HepG2 (cell line): ENCODE data around the gene CXCL3. TPM values are rescaled to one million over a fixed set of nuclear protein-coding genes. Genes with fewer than 3 reads are reported as not detected.

Experiments
- ATAC-seq: fragments of 200-7000 bp; cut with Tn5 transposase; 3 replicates; pipeline ENCODE4 v1.9.1; 2020; ENCODE audit warnings: mild to moderate bottlenecking, moderate library complexity
- BruUV-seq: library from RNA; stranded (reverse); fragments of 400-500 nt; replicated peaks from 2 replicates; lab custom pipeline; 2021; lab: Mats Ljungman, UMichigan
- CTCF ChIA-PET: fragments of 300-600 bp; formaldehyde crosslinking; extraction: SDS; loops from one replicate; lab custom pipeline; 2021; ENCODE audit warnings: low total read pairs, inconsistent platforms, low intra/inter-chr PET ratio; lab: Yijun Ruan, JAX
- POLR2A ChIA-PET: fragments of 350-600 bp; sonication (Branson Sonifier 250); formaldehyde crosslinking; loops from one replicate; lab custom pipeline; 2020; ENCODE audit warnings: antibody characterized with exemption, inconsistent platforms; lab: Yijun Ruan, JAX
- DNase-seq: peaks from one replicate; pipeline ENCODE4 v3.0.0-alpha.2; 2015; ENCODE audit warnings: low spot score
- FAIRE-seq: peaks from 3 replicates; lab custom pipeline; 2011; peaks lifted over from hg19 to GRCh38; lab: Jason Lieb, UNC
- H2AFZ ChIP-seq: one replicate; pipeline ENCODE4 v1.6.1; 2011; ENCODE audit warnings: low read length, inconsistent platforms
- H3K27ac ChIP-seq: fragments of 300-600 bp; 3 replicates; pipeline ENCODE4 v1.8.0; 2011; ENCODE audit warnings: mixed run types, mild to moderate bottlenecking, mixed read lengths, low read length, inconsistent platforms; ENCODE audit not compliant: insufficient read depth; ENCODE audit errors: extremely low read length
- H3K27me3 ChIP-seq, 2 experiments: fragments of 200-600 bp in 1 of 2; 2 replicates in 1 of 2; 3 replicates in 1 of 2; pipeline versions ENCODE4 v1.6.0 to v1.8.0; 2011; ENCODE audit warnings: low read length in 2 of 2, mild to moderate bottlenecking in 2 of 2, moderate library complexity in 2 of 2, inconsistent platforms in 1 of 2; ENCODE audit not compliant: insufficient read depth in 2 of 2, control insufficient read depth in 1 of 2
- H3K36me3 ChIP-seq, 2 experiments: fragments of 200-600 bp in 1 of 2; replicated peaks in 1 of 2; 2 replicates in 1 of 2; 3 replicates in 1 of 2; pipeline versions ENCODE4 v1.5.1 to v1.8.0; 2011; ENCODE audit warnings: low read length in 2 of 2, inconsistent platforms in 1 of 2; ENCODE audit not compliant: insufficient read depth in 2 of 2, control insufficient read depth in 1 of 2
- H3K4me1 ChIP-seq: 2 replicates; pipeline ENCODE4 v1.5.1; 2012; ENCODE audit warnings: low read length, inconsistent platforms; ENCODE audit not compliant: insufficient read depth
- H3K4me2 ChIP-seq: 2 replicates; pipeline ENCODE4 v1.6.0; 2011; ENCODE audit warnings: low read depth, low read length, inconsistent platforms
- H3K4me3 ChIP-seq, 3 experiments: fragments of 200-600 bp in 1 of 3; sonication (generic), shearing (Covaris generic) in 1 of 3; replicated peaks in 1 of 3; 2 replicates each; pipeline ENCODE4 v1.5.1; 2011 to 2016; ENCODE audit warnings: low read length in 3 of 3, inconsistent platforms in 2 of 3, low read depth in 2 of 3, mild to moderate bottlenecking in 2 of 3, control low read depth in 1 of 3, mixed read lengths in 1 of 3; ENCODE audit not compliant: insufficient read depth in 1 of 3
- H3K79me2 ChIP-seq: one replicate; pipeline ENCODE4 v1.6.1; 2011; ENCODE audit warnings: low read length, inconsistent platforms; ENCODE audit not compliant: insufficient read depth
- H3K9ac ChIP-seq: 2 replicates; pipeline ENCODE4 v1.6.0; 2011; ENCODE audit warnings: mild to moderate bottlenecking, low read depth, low read length, inconsistent platforms; ENCODE audit not compliant: insufficient read depth
- H3K9me3 ChIP-seq: 2 replicates; pipeline ENCODE4 v1.5.1; 2012; ENCODE audit warnings: mild to moderate bottlenecking, low read length
- H4K20me1 ChIP-seq: 2 replicates; pipeline ENCODE4 v1.6.0; 2011; ENCODE audit warnings: inconsistent platforms, mild to moderate bottlenecking, low read length, moderate library complexity; ENCODE audit not compliant: insufficient read depth
- GLI4 ChIP-seq: sonication (generic); formaldehyde crosslinking; IDR thresholded peaks from 2 replicates; pipeline ENCODE4 v1.5.1; 2020; ENCODE audit warnings: missing genetic modification reagents, mild to moderate bottlenecking, moderate library complexity, borderline replicate concordance
- NFYC ChIP-seq: IDR thresholded peaks from 2 replicates; pipeline ENCODE4 v1.6.1; 2016; ENCODE audit warnings: missing genetic modification reagents, missing compliant biosample characterization
- PAXIP1 ChIP-seq: sonication (generic); formaldehyde crosslinking; conservative IDR thresholded peaks from 2 replicates; pipeline ENCODE4 v1.4.0; 2020; ENCODE audit warnings: mild to moderate bottlenecking, missing genetic modification reagents, moderate library complexity
- TARDBP ChIP-seq: sonication (generic); formaldehyde crosslinking; IDR thresholded peaks from 2 replicates; pipeline ENCODE4 v1.8.0; 2022; ENCODE audit warnings: mild to moderate bottlenecking, missing genetic modification reagents
- ZNF503 ChIP-seq: sonication (generic); formaldehyde crosslinking; IDR thresholded peaks from 2 replicates; pipeline ENCODE4 v1.4.0; 2020; ENCODE audit warnings: missing genetic modification reagents
- ZNF589 ChIP-seq: sonication (generic); formaldehyde crosslinking; conservative IDR thresholded peaks from 2 replicates; pipeline ENCODE4 v1.8.0; 2022; ENCODE audit warnings: mild to moderate bottlenecking, moderate library complexity, missing genetic modification reagents
- ZNF788 ChIP-seq: sonication (generic); formaldehyde crosslinking; IDR thresholded peaks from 2 replicates; pipeline ENCODE4 v1.5.0; 2020; ENCODE audit warnings: mild to moderate bottlenecking, missing genetic modification reagents, borderline replicate concordance
- in situ Hi-C: cut with HindIII; loops from 2 replicates; pipeline ENCODE4 v1.10.0; 2017; ENCODE audit warnings: low pct_unique_long_range_greater_than_20kb; ENCODE audit not compliant: extremely low pct_ligation_motif_present
- intact Hi-C: fragments of 100-400 bp; cut with micrococcal nuclease; formaldehyde crosslinking; loops from one replicate; pipeline ENCODE4 v1.10.0; 2022; ENCODE audit not compliant: unreplicated experiment
- polyA plus RNA-seq, 8 experiments: library from polyadenylated mRNA; depleted of rRNA in 3 of 8; stranded (reverse) in 7 of 8; unstranded in 1 of 8; fragments of >200 nt; fragmentation: Illumina TruSeq in 4 of 8; extraction: Trizol in 4 of 8; gene quantifications; 2 replicates each; pipeline versions ENCODE4 v1.2.1 to v1.2.3, GENCODE V29; 2011 to 2016; ENCODE audit warnings: low read depth in 4 of 8, missing spikeins in 1 of 8, mixed read lengths in 1 of 8; ENCODE audit not compliant: insufficient read depth in 1 of 8
- total RNA-seq, 5 experiments: library from RNA; depleted of rRNA; stranded (reverse); fragments of >200 nt; fragmentation: Illumina TruSeq; extraction: Trizol; gene quantifications; 2 replicates each; pipeline ENCODE4 v1.2.3, GENCODE V29; 2016; ENCODE audit warnings: low read depth in 1 of 5
- TF ChIP-seq, protein P1 (sequence below): sonication (generic); formaldehyde crosslinking; conservative IDR thresholded peaks from 2 replicates; pipeline ENCODE4 v1.5.0; 2020; ENCODE audit warnings: missing genetic modification reagents
- TF ChIP-seq, protein P2 (sequence below): sonication (generic); formaldehyde crosslinking; IDR thresholded peaks from 2 replicates; pipeline ENCODE4 v1.4.0; 2020; ENCODE audit warnings: missing genetic modification reagents, borderline replicate concordance

CXCL3 gene
- total and polyA plus RNA-seq, 2 of the 13 experiments (the other 11 are each of a cell fraction or from before 2014, with no cell fraction given), result 0.13 TPM; not detected in 1

GRCh38 chr4:74067586-74067985 lies 29.1 kb upstream of the CXCL3 start:
- CTCF ChIA-PET, result no interaction called here
- Histone ChIP-seq H3K36me3 (no peaks in the 10 kb centered on the region), H2AFZ (no peak overlapping the region), H3K27ac (no peak overlapping the region), H3K79me2 (no peaks in the 10 kb centered on the region), H3K9ac (no peak overlapping the region), H3K4me3 (no peak overlapping the region), H3K4me1 (no peaks in the 10 kb centered on the region), H3K4me2 (no peak overlapping the region), H3K9me3 (no peaks in the 10 kb centered on the region), H3K27me3 (no peaks in the 10 kb centered on the region), H4K20me1 (no peaks in the 10 kb centered on the region)
- no TSS peak for BruUV-seq
- ATAC-seq, result no peak
- no peak for FAIRE-seq
- TF ChIP-seq GLI4 (CRISPR knock-in tag) (no peak), TARDBP (CRISPR knock-in tag) (no peak), PAXIP1 (CRISPR knock-in tag) (no peak), NFYC (CRISPR knock-in tag) (no peak), ZNF503 (CRISPR knock-in tag) (no peak), ZNF788 (CRISPR knock-in tag) (no peak), ZNF589 (CRISPR knock-in tag) (no peak)
- TF ChIP-seq, protein P1, sequence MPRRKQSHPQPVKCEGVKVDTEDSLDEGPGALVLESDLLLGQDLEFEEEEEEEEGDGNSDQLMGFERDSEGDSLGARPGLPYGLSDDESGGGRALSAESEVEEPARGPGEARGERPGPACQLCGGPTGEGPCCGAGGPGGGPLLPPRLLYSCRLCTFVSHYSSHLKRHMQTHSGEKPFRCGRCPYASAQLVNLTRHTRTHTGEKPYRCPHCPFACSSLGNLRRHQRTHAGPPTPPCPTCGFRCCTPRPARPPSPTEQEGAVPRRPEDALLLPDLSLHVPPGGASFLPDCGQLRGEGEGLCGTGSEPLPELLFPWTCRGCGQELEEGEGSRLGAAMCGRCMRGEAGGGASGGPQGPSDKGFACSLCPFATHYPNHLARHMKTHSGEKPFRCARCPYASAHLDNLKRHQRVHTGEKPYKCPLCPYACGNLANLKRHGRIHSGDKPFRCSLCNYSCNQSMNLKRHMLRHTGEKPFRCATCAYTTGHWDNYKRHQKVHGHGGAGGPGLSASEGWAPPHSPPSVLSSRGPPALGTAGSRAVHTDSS (CRISPR knock-in tag), result no peak
- TF ChIP-seq, protein P2, sequence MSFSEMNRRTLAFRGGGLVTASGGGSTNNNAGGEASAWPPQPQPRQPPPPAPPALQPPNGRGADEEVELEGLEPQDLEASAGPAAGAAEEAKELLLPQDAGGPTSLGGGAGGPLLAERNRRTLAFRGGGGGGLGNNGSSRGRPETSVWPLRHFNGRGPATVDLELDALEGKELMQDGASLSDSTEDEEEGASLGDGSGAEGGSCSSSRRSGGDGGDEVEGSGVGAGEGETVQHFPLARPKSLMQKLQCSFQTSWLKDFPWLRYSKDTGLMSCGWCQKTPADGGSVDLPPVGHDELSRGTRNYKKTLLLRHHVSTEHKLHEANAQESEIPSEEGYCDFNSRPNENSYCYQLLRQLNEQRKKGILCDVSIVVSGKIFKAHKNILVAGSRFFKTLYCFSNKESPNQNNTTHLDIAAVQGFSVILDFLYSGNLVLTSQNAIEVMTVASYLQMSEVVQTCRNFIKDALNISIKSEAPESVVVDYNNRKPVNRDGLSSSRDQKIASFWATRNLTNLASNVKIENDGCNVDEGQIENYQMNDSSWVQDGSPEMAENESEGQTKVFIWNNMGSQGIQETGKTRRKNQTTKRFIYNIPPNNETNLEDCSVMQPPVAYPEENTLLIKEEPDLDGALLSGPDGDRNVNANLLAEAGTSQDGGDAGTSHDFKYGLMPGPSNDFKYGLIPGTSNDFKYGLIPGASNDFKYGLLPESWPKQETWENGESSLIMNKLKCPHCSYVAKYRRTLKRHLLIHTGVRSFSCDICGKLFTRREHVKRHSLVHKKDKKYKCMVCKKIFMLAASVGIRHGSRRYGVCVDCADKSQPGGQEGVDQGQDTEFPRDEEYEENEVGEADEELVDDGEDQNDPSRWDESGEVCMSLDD, result no peak
- DNase-seq, result no peak
- in situ Hi-C loops, result no loop called here
- POLR2A ChIA-PET, result no interaction called here
- intact Hi-C loops, result no loop called here
